GM19467 (cell line): ENCODE measurements around the gene SAYSD1.

Experiments used
- ATAC-seq: cut with Tn5 transposase; IDR thresholded peaks from one replicate; pipeline ENCODE4 v1.9.1; 2021; ENCODE audit warnings: mild to moderate bottlenecking, moderate library complexity; ENCODE audit not compliant: unreplicated experiment

SAYSD1 gene

GRCh38 chr6:39058471-39059147, 56.4 kb downstream of the SAYSD1 start:
- no peak for ATAC-seq

GRCh38 chr6:39057251-39058155, 57.5 kb downstream of the SAYSD1 start:
- no peak for ATAC-seq

GRCh38 chr6:39056681-39057080, 58.3 kb downstream of the SAYSD1 start:
- no peak for ATAC-seq

- no peak for ATAC-seq
Observed at GRCh38 chr6:39056191-39056590, 58.8 kb downstream of the SAYSD1 start.

GRCh38 chr6:39055661-39056060, 59.3 kb downstream of the SAYSD1 start:
- ATAC-seq = no peak

GRCh38 chr6:39054577-39055142, 60.3 kb downstream of the SAYSD1 start:
- ATAC-seq = no peak
